ENCODE results near the gene UBE2E3.

Gene UBE2E3

GRCh38 chr2:180952731-180953336, 27.6 kb upstream of the UBE2E3 start:
- Histone ChIP-seq H3K27me3 (ENCODE audit: insufficient read depth, low read length) (no peaks in the 10 kb centered on the region), H3K4me3 (ENCODE audit: low read length) (no peak overlapping the region), H3K9me3 (ENCODE audit: insufficient read depth, low read depth, low read length) (no peaks in the 10 kb centered on the region), H3K9ac (ENCODE audit: low read depth, low read length) (no peak overlapping the region), H3K4me1 (ENCODE audit: insufficient read depth, low read length) (no peaks in the 10 kb centered on the region), H3K27ac (ENCODE audit: low read depth, low read length) (no peak overlapping the region), H3K36me3 (ENCODE audit: insufficient read depth, low read length) (no peaks in the 10 kb centered on the region)

DNA sequence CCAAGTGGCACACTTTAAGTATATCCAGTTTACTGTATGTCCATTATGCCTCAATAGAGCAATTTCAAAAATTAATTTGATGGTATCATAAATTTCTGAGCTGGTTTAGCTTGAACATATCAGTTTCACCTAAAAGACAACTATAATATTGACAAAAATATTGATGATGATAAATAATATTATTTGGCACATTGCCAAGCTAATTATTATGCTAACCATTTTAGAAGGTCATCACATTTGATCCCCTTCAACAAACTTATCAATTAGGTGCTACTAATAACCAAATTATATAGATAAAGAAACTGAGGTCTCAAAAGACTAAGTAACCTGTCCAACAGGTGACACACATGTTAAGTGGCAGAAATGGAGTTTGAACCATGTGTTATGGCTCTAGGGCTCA, 26.9 kb upstream of the UBE2E3 start:
- Histone ChIP-seq H3K36me3 (ENCODE audit: insufficient read depth, low read length) (no peaks in the 10 kb centered on the region), H3K9me3 (ENCODE audit: insufficient read depth, low read depth, low read length) (no peaks in the 10 kb centered on the region), H3K9ac (ENCODE audit: low read depth, low read length) (no peak overlapping the region), H3K4me1 (ENCODE audit: insufficient read depth, low read length) (no peaks in the 10 kb centered on the region), H3K4me3 (ENCODE audit: low read length) (no peak overlapping the region), H3K27me3 (ENCODE audit: insufficient read depth, low read length) (no peaks in the 10 kb centered on the region), H3K27ac (ENCODE audit: low read depth, low read length) (no peak overlapping the region)

DNA sequence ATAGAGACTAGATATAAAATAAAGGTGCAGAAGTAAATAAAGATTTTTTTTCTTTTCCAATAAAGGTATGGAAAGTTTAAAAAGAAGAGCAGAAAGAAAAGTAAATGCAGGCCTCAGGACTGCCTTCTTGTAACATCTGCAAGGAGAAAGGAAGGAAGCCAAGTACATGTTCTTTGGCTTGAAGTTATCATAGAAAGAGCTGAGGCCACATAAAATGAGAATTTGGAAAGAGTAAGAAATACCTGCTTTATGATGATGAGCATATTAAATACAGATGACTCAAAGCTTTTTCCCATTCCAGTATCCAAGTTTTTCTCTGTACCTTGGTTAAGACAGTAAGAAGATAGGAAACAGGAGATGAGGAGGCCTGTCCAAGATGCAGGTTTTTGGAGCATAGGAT, 25.3 kb upstream of the UBE2E3 start:
- H3K36me3 ChIP-seq (ENCODE audit: insufficient read depth, low read length): no peaks in the 10 kb centered on the region
- no peak overlapping the region for H3K9ac ChIP-seq (ENCODE audit: low read depth, low read length)
- H3K4me1 ChIP-seq (ENCODE audit: insufficient read depth, low read length): no peaks in the 10 kb centered on the region
- no peaks in the 10 kb centered on the region for H3K27me3 ChIP-seq (ENCODE audit: insufficient read depth, low read length)
- no peak overlapping the region for H3K27ac ChIP-seq (ENCODE audit: low read depth, low read length)
- H3K4me3 ChIP-seq (ENCODE audit: low read length): no peak overlapping the region
- H3K9me3 ChIP-seq (ENCODE audit: insufficient read depth, low read depth, low read length): no peaks in the 10 kb centered on the region

GRCh38 chr2:180959787-180960186, 20.6 kb upstream of the UBE2E3 start:
- Histone ChIP-seq H3K27ac (ENCODE audit: low read depth, low read length) (no peak overlapping the region), H3K36me3 (ENCODE audit: insufficient read depth, low read length) (no peaks in the 10 kb centered on the region), H3K4me1 (ENCODE audit: insufficient read depth, low read length) (no peaks in the 10 kb centered on the region), H3K9me3 (ENCODE audit: insufficient read depth, low read depth, low read length) (no peaks in the 10 kb centered on the region), H3K27me3 (ENCODE audit: insufficient read depth, low read length) (no peaks in the 10 kb centered on the region), H3K4me3 (ENCODE audit: low read length) (no peak overlapping the region), H3K9ac (ENCODE audit: low read depth, low read length) (no peak overlapping the region)
- 92% methylated on average over 1 of the region's 1 CpG for WGBS

DNA sequence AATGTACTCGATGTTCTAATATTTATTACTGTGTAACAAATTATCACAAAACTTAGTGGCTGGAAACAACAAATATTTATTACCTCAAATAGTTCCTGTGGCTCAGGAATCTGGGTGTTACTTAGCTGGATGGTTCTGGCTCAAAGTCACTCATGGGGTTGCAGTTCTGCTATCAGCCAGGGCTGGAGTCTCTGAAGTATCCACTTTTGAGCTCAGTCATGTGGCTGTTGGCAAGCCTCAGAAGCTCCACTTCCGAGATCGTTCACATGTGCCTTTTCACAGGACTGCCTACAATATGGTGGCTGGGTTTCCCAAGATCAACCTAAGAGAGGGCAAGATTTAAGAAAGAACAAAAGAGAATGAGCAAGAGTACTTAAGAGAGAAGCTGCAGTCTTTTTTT, 19.4 kb upstream of the UBE2E3 start:
- 98% methylated on average over 2 of the region's 3 CpGs for WGBS
- Histone ChIP-seq H3K27me3 (ENCODE audit: insufficient read depth, low read length) (no peaks in the 10 kb centered on the region), H3K4me3 (ENCODE audit: low read length) (no peak overlapping the region), H3K9me3 (ENCODE audit: insufficient read depth, low read depth, low read length) (no peaks in the 10 kb centered on the region), H3K9ac (ENCODE audit: low read depth, low read length) (no peak overlapping the region), H3K4me1 (ENCODE audit: insufficient read depth, low read length) (no peaks in the 10 kb centered on the region), H3K36me3 (ENCODE audit: insufficient read depth, low read length) (no peaks in the 10 kb centered on the region), H3K27ac (ENCODE audit: low read depth, low read length) (no peak overlapping the region)

GRCh38 chr2:180962727-180963314, 17.6 kb upstream of the UBE2E3 start:
- H3K36me3 ChIP-seq (ENCODE audit: insufficient read depth, low read length): no peaks in the 10 kb centered on the region
- no peak overlapping the region for H3K27ac ChIP-seq (ENCODE audit: low read depth, low read length)
- H3K27me3 ChIP-seq (ENCODE audit: insufficient read depth, low read length): no peaks in the 10 kb centered on the region
- H3K9me3 ChIP-seq (ENCODE audit: insufficient read depth, low read depth, low read length): no peaks in the 10 kb centered on the region
- H3K4me1 ChIP-seq (ENCODE audit: insufficient read depth, low read length): no peaks in the 10 kb centered on the region
- WGBS: 91% methylated on average over 4 of the region's 4 CpGs
- no peak overlapping the region for H3K9ac ChIP-seq (ENCODE audit: low read depth, low read length)
- H3K4me3 ChIP-seq (ENCODE audit: low read length): no peak overlapping the region

GRCh38 chr2:180966378-180966777, 14.0 kb upstream of the UBE2E3 start:
- no peaks in the 10 kb centered on the region for H3K36me3 ChIP-seq (ENCODE audit: insufficient read depth, low read length)
- no peaks in the 10 kb centered on the region for H3K27me3 ChIP-seq (ENCODE audit: insufficient read depth, low read length)
- no peak overlapping the region for H3K27ac ChIP-seq (ENCODE audit: low read depth, low read length)
- WGBS: 100% methylated on average over 1 of the region's 3 CpGs
- no peaks in the 10 kb centered on the region for H3K4me1 ChIP-seq (ENCODE audit: insufficient read depth, low read length)
- no peaks in the 10 kb centered on the region for H3K9me3 ChIP-seq (ENCODE audit: insufficient read depth, low read depth, low read length)
- H3K4me3 ChIP-seq (ENCODE audit: low read length): no peak overlapping the region
- no peak overlapping the region for H3K9ac ChIP-seq (ENCODE audit: low read depth, low read length)

GRCh38 chr2:180969124-180969523, 11.3 kb upstream of the UBE2E3 start:
- Histone ChIP-seq H3K9me3 (ENCODE audit: insufficient read depth, low read depth, low read length) (no peaks in the 10 kb centered on the region), H3K36me3 (ENCODE audit: insufficient read depth, low read length) (no peaks in the 10 kb centered on the region), H3K27ac (ENCODE audit: low read depth, low read length) (no peak overlapping the region), H3K4me3 (ENCODE audit: low read length) (no peak overlapping the region), H3K9ac (ENCODE audit: low read depth, low read length) (no peak overlapping the region), H3K4me1 (ENCODE audit: insufficient read depth, low read length) (no peaks in the 10 kb centered on the region), H3K27me3 (ENCODE audit: insufficient read depth, low read length) (no peaks in the 10 kb centered on the region)
- no CpG with 5 or more reads among the region's 1 CpG for WGBS

- H3K27ac ChIP-seq (ENCODE audit: low read depth, low read length): no peak overlapping the region
- 100% methylated on average over 1 of the region's 3 CpGs for WGBS
- no peaks in the 10 kb centered on the region for H3K27me3 ChIP-seq (ENCODE audit: insufficient read depth, low read length)
- H3K9me3 ChIP-seq (ENCODE audit: insufficient read depth, low read depth, low read length): no peaks in the 10 kb centered on the region
- no peaks in the 10 kb centered on the region for H3K36me3 ChIP-seq (ENCODE audit: insufficient read depth, low read length)
- no peaks in the 10 kb centered on the region for H3K4me1 ChIP-seq (ENCODE audit: insufficient read depth, low read length)
- no peak overlapping the region for H3K9ac ChIP-seq (ENCODE audit: low read depth, low read length)
- no peak overlapping the region for H3K4me3 ChIP-seq (ENCODE audit: low read length)
Observed at GRCh38 chr2:180970016-180970415, 10.4 kb upstream of the UBE2E3 start.

DNA sequence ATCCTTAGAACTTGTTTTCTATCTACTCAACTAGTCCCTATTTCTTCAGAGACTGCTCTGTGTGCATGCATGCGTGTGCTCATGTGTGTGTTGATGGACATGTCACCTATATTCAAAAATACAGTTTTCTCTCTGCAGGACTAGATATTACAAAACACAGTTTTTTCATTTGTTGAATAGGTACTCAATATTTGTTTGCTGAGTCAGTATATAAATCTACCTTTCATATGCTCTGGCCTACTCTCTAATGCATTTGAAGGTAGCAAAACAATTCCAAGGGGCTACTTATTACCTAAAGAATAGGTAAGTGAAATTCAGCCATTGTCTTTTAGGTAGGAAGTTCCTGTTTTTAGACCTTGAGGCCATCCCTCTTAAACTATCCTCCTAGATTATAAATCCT, 8.6 kb upstream of the UBE2E3 start:
- Histone ChIP-seq H3K4me1 (ENCODE audit: insufficient read depth, low read length) (peaks cover 4% of the 10 kb centered on the region; the same call in 1 of the 2 replicates), H3K4me3 (ENCODE audit: low read length) (no peak overlapping the region), H3K27me3 (ENCODE audit: insufficient read depth, low read length) (no peaks in the 10 kb centered on the region), H3K9ac (ENCODE audit: low read depth, low read length) (no peak overlapping the region), H3K27ac (ENCODE audit: low read depth, low read length) (no peak overlapping the region), H3K9me3 (ENCODE audit: insufficient read depth, low read depth, low read length) (no peaks in the 10 kb centered on the region), H3K36me3 (ENCODE audit: insufficient read depth, low read length) (no peaks in the 10 kb centered on the region)
- WGBS: no CpG with 5 or more reads among the region's 1 CpG

DNA sequence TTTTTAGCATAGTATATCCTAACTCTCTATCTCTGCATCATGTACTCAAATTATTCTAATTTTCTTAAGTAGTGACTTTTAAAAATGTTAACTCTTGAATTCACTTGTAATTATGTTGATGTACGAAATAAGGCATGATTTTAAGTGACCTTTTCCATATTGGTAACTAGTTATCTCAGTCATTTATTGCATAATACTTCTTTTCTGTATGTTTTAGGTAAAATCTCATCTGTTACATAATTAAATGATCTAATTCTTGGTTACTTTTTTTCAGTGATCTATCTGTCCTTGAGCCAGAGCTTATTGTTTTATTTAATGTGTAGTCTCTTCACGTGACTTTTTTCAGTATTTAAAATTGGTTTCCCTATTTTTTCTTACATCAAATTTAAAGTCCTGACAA, 4.8 kb upstream of the UBE2E3 start:
- WGBS: 100% methylated on average over 1 of the region's 2 CpGs
- Histone ChIP-seq H3K9ac (ENCODE audit: low read depth, low read length) (no peak overlapping the region), H3K9me3 (ENCODE audit: insufficient read depth, low read depth, low read length) (no peaks in the 10 kb centered on the region), H3K4me3 (ENCODE audit: low read length) (no peak overlapping the region), H3K27me3 (ENCODE audit: insufficient read depth, low read length) (no peaks in the 10 kb centered on the region), H3K4me1 (ENCODE audit: insufficient read depth, low read length) (peaks cover 18% of the 10 kb centered on the region), H3K36me3 (ENCODE audit: insufficient read depth, low read length) (no peaks in the 10 kb centered on the region), H3K27ac (ENCODE audit: low read depth, low read length) (no peak overlapping the region)
